Hippocampal formation (tissue), 2 donors: ENCODE data around the gene WRAP73.

ENCODE experiments used
- DNase-seq, 2 donors: peaks; one replicate each; lab custom pipeline; 2025; lab: John Stamatoyannopoulos, UW

WRAP73 gene

GRCh38 chr1:3681898-3682806 is 32.2 kb upstream of the WRAP73 start:
- DNase-seq = no peak

GRCh38 chr1:3681231-3681897 is 31.5 kb upstream of the WRAP73 start:
- no peak for DNase-seq

GRCh38 chr1:3680488-3681230 is 30.8 kb upstream of the WRAP73 start:
- DNase-seq = no peak

GRCh38 chr1:3679799-3680453 is 30.0 kb upstream of the WRAP73 start:
- DNase-seq = no peak

GRCh38 chr1:3679098-3679555 is 29.2 kb upstream of the WRAP73 start:
- DNase-seq = no peak

- no peak for DNase-seq
These were observed 28.6 kb upstream of the WRAP73 start for GRCh38 chr1:3678361-3679097.

GRCh38 chr1:3677484-3677883 is 27.6 kb upstream of the WRAP73 start:
- DNase-seq = no peak

GRCh38 chr1:3676581-3677470 is 26.9 kb upstream of the WRAP73 start:
- DNase-seq = no peak

- DNase-seq = no peak
These were observed 25.5 kb upstream of the WRAP73 start for GRCh38 chr1:3675436-3675835.

GRCh38 chr1:3674100-3675094 is 24.5 kb upstream of the WRAP73 start:
- DNase-seq = no peak

GRCh38 chr1:3673381-3674099 is 23.6 kb upstream of the WRAP73 start:
- no peak for DNase-seq

GRCh38 chr1:3672971-3673361 is 23.1 kb upstream of the WRAP73 start:
- no peak for DNase-seq

- no peak for DNase-seq
These were observed 22.5 kb upstream of the WRAP73 start for GRCh38 chr1:3672231-3672970.

GRCh38 chr1:3671371-3672180 is 21.7 kb upstream of the WRAP73 start:
- no peak for DNase-seq

GRCh38 chr1:3670823-3671265 is 20.9 kb upstream of the WRAP73 start:
- no peak for DNase-seq

- DNase-seq = no peak
These were observed 20.1 kb upstream of the WRAP73 start for GRCh38 chr1:3669971-3670431.
